ENCODE data around the gene ALG3.

- TF ChIP-seq POLR2AphosphoS5 (IDR thresholded peaks at IDR 0.05; ENCODE audit: low read depth, low read length): no peak
- no peak for TF ChIP-seq TAF1 (IDR thresholded peaks at IDR 0.05; ENCODE audit: borderline replicate concordance, insufficient read depth, low read length)
- TF ChIP-seq SIN3A (IDR thresholded peaks at IDR 0.05; ENCODE audit: borderline replicate concordance, insufficient read depth, low read length): no peak
- no peak for TF ChIP-seq REST (IDR thresholded peaks at IDR 0.05; ENCODE audit: insufficient read depth in 1 of 2, low read depth in 2 of 2, low read length in 2 of 2)
- TF ChIP-seq FOXP2 (optimal IDR thresholded peaks at IDR 0.05; ENCODE audit: borderline replicate concordance, extremely low read depth, extremely low read length, insufficient read depth): no peak
Measured at GRCh38 chr3:184218814-184219213, 29.9 kb downstream of the ALG3 start.

Data from PFSK-1 (cell line).